T-helper 2 cell (primary cell): ENCODE measurements around the gene ZNF768.
A peak's percentile ranks its signal among the peaks of the same experiment; 100 is the strongest.
"Not testable (repeated sequence)": the region's sequence is repeated elsewhere in the genome, so short reads cannot be mapped to it uniquely, and the experiment has no call there.

Experiments
- DNase-seq, 5 experiments: peaks; one replicate each; pipeline versions ENCODE4 v3.0.0 to v3.0.0-alpha.2; 2012 to 2022

The ZNF768 gene

DNA sequence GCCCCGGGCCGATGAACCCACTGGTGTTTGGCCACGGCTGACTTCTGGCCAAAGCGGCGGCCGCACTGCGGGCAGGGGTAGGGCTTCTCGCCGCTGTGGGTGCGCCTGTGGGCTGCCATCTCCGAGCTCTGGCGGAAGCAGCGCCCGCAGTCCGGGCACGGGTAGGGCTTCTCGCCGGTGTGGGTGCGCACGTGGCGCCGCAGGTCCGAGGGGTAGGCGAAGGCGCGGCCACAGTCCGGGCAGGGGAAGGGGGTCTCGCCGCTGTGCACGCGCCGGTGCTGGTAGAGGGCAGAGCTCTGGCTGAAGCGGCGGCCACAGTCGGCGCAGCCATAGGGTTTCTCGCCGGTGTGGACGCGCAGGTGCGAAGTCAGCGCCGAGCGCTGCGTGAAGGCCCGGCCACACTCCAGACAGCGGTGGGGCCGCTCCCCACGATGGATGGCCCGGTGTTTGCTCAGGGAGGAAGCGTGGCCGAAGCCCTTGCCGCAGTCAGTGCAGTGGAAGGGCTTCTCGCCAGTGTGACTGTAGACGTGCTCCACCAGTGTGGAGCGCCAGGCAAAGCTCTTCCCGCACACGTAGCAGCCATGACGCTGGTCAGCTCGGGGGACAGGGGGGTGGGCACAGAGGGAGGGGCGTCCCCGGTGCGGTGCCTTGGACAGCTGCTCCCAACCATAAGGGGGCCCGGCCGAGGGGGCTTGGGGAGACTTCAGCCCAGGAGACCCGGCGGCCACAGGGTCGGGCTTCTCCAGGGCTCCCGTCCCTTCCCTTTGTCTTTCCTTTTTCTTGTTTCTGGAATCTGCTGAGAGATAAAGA is 29.2 kb upstream of the ZNF768 start:
- DNase-seq = no peak

DNA sequence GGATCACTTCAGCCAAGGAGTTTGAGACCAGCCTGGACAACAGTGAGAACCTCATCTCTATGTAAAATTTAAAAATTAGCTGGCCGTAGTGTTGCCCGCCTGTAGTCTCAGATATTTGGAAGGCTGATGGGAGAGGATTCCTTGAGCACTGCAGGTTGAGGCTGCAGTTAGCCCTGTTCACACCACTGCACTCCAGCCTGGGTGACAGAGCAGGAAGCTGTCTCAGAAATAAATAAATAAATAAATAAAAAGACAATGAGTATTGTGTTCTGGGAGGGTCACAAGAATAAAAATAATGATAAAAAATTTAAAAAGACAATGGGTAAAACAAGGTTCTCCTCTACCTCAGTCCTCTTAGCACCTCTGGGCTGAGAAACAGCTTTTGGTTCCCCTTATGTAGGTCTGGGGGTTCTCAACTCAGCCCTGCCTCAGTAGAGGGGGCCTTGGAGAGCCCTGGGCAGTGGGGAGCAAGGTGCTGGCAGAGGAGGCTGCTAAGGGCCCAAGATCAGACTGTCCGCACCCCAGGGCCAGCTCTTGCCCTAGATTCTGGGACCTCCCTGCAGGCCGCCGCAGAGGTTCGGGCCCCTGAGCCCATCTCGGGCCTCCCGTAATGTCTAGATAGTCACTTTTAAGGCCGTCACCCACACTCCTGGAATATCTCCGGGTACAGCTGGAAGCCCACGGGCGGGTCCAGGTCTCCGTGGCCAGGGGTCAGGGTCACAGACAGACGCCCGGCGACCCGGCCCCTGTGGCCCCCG is 28.4 kb upstream of the ZNF768 start:
- no peak for DNase-seq

DNA sequence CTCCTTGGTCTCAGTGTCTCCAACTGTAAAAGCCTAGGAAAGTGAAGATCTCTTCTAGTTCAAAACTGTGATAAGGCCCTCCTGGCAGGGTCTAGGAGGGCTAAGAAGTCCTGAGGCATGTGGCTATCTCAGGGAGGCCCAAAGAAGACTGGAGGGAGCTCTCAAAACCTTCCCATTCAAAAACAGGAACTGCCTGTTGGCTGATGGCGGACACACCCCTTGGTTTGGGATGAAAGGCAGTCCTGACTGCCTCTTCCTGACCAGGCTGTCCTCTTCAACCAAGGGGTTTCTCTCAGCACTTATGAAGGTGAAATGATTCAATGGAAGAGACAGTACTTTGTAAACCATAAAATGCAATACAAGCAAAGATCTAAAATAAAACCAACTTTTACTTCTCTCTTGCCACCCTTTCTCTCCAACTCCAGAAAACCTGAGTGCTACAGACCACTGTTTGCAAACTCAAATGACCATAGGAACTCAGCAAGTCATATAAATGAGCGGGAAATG is 27.1 kb upstream of the ZNF768 start:
- DNase-seq = no peak

DNA sequence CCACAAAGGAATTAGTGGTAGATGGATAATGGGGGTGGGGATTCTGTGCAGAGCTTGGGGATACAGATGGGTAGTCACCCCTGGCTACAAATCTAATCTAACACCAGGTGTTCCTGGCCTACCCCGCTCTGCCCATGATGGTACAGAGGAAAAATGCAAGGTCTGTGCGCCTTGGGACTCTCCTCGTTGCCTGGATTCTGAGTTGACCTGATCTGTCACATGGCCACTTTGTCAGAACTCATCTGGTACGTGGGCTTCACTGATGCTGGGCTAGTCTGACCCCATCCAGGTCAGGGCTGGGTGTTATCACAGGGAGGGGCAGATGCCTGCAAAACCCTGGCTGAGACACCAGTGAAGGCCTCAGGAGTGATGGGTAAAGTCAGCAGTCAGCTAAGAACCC is 26.6 kb upstream of the ZNF768 start:
- DNase-seq = no peak

DNA sequence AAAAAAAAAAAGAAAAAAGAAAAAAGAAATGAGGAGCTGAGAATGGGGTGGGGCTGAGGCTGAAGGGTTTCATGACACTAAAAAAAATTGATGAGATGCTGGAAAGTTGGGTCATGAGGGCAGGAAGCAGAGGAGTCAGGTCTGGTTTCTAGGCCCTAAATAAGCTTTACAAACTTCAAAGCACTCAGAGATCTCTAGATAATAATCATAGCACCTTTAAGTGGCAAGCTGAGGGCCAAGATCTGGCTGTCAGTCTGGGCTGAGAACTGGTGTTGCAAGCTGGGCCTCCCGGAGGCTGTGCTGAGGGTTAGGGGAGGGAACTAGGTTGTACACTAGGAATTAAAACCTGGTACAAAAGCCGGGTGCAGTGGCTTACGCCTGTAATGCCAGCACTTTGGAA is 25.4 kb upstream of the ZNF768 start:
- peak in 4 of 5 experiments; percentile 53 to 94 (median 78) for DNase-seq

- DNase-seq = no peak
These were observed 22.3 kb upstream of the ZNF768 start for GRCh38 chr16:30548416-30549253.

DNA sequence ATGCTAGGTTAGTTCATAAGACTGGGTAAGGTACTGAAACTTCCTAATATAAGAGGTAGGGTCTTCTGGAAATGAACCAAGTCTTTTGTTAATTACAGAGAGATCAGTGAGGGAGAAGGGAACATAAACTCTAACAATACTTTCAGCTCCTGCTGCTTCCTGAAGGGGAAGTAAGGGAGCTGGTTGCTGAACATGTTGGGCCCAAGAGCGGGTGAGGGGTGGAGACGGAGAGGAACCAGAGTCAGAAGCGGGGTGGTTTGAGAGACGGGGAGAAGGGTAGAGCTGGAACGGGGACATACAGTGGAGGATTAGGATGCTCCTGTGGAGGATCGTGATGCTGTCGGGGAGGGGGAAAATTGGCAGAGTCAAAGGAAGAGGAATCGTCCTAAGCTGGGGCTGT is 19.7 kb upstream of the ZNF768 start:
- no peak for DNase-seq

DNA sequence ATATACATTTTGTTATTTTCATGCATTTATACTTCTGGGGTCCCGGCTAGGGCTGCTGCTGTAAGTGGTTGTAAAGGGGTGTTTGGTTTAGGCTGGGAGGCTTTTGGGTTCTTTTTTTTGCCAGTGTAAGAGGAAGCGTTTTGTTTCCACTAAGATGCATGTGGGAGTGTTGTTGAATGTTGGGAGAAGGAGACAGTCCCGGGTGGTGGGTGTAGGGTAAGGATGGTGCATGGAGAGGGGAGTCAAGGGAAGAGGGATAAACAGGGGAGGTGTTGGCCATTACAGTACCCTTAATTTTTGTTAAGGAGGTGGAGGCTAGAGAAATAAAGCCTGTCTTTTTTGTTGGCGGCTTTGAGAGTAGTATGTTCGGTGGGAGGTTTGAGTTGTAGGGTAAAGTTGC is 16.7 kb upstream of the ZNF768 start:
- DNase-seq = no peak

DNA sequence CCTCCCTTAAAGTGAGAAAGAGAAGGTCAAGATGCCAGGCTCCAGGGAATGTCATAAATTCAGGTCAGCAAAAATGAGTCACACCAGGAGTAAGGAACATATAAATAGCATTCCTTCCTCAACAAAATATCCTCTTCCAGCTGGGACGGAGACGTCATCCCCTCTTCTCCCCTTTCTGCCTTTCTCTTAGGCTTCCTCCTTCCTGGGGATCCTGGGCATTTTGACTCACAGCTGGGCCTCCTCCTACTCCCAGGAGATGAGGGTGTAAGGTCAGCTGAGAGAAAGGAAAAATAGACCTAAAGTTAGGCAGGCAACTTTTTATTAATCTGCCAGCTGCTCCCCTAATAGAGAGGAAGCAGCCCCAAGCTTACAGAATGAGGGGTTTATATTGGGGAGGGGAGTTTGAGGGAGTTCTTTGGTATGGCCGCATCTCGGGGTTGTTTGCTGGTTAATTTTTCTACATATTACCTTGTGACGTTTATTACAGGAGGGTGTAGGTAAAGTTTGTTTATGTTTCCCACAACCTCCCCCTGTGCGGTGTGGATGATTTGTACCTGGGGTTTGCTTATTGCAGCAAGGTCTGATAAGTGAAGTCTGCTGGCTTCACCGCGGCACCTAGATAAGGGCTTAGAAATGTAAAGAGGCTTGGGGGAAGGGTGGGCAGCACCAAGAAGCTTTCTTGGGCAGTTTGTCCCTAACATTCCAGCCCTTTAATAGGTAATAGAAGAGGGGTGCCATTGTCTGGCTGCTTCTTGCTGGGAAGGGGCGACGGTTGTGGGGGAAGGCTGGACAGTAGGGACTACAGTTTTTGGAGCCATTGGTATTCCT is 15.3 kb upstream of the ZNF768 start:
- DNase-seq = no peak

- DNase-seq = not testable (repeated sequence)
These were observed 14.6 kb upstream of the ZNF768 start for GRCh38 chr16:30540916-30541464.

GRCh38 chr16:30539986-30540526 is 13.7 kb upstream of the ZNF768 start:
- not testable (repeated sequence) for DNase-seq

DNA sequence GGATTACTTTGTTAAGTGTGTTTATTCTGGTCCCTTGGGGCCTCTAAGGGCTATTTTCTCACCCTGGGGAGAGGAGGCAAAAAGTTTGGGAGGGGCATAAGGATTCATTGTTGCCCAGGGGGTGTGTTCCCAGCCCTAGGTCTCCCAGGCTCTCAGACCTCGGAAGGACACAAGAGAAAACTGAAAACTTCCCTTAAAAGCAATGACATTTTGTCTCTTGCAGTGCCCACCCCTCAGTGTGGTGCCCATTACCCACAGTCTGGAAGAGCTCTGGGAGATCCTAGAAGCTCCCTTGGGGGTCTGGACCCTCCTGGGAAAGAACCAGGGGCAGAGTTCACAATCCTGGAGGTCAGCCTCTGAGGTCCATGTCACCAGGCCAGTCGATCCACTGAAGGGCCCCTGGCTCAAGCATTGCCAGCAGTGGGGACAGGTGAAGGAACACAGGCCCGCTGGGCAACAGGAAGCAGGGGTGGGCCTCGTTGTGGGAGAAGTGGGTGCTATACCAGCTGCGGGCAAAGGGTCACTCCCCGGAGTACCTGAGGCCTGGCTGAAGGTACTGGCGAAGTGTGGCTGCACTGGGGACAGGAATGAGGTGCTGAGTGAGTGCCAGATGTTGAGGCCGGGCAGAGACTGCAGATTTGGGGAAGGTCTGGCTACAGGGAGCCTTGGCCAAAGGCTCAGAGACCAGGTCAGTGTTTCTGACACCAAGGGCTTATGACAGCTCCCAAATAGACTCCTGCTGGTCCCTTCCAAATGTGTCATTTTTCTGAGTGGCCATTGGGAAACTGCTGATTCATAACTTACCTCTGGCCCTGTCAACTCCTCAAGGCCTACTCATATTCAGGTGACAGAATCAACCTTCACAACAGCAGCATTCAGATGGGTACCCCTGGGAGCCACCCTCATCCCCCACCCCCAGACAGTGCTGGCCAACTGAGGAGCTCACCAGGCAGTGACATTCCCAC is 12.9 kb upstream of the ZNF768 start:
- no peak for DNase-seq

GRCh38 chr16:30536391-30537024 is 10.1 kb upstream of the ZNF768 start:
- not testable (repeated sequence) for DNase-seq

- DNase-seq = peak in 4 of 5 experiments; percentile 49 to 78 (median 52)
These were observed 9.4 kb upstream of the ZNF768 start for GRCh38 chr16:30535777-30536190.

GRCh38 chr16:30535106-30535776 is 8.9 kb upstream of the ZNF768 start:
- no peak for DNase-seq

- peak; percentile 83 to 93 (median 85) for DNase-seq
These were observed 8.2 kb upstream of the ZNF768 start, which contains the start of gene ZNF747 for GRCh38 chr16:30534368-30535105. TSS of gene ZNF747 (minus strand) at chr16:30534858. CDS start at chr16:30534679, 179 bp downstream.

- DNase-seq = peak in 1 of 5 experiments; percentile 55
These were observed 7.5 kb upstream of the ZNF768 start for GRCh38 chr16:30533748-30534367.

- no peak for DNase-seq
These were observed 6.8 kb upstream of the ZNF768 start for GRCh38 chr16:30533146-30533522.
